Stimulated activated CD8-positive, alpha-beta memory T cell treated with anti-CD3 and anti-CD28 coated beads, Interleukin-12 subunit alpha, Interleukin-12 subunit beta, amount 100 ng/mL, for 24 hours (primary cell): ENCODE results near the gene RNF157.

Experiments
- DNase-seq: peaks from one replicate; pipeline ENCODE4 v3.0.0-alpha.2; 2020; ENCODE audit errors: extremely low read depth

The RNF157 gene

DNA sequence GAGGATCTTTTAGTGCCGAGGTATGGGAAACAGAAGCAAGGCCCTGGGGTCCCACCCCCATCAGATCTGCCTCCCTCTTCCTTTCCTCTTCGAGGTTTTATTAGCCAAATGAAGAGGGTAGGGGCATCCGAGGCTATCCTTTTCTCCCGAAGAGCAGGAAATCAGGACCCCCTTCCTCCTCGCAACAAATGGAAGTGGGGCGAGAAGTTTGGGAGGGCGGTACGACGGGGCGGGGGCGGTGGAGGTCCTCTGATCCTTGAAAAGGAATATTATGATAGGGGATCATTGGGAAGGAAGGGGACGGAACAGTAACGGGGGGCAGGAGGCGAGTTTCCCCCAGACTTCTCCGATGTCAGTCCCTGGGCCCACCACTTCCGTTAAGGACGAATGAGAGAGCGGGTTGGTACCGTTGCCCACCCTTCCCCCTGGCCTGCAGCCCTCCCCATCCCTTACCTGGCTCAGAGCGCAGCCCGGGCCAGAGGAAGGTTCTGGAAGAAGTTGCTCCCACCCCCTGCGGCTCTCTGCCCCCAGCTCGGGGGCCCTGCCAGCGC is 99.6 kb downstream of the RNF157 start:
- no peak for DNase-seq

DNA sequence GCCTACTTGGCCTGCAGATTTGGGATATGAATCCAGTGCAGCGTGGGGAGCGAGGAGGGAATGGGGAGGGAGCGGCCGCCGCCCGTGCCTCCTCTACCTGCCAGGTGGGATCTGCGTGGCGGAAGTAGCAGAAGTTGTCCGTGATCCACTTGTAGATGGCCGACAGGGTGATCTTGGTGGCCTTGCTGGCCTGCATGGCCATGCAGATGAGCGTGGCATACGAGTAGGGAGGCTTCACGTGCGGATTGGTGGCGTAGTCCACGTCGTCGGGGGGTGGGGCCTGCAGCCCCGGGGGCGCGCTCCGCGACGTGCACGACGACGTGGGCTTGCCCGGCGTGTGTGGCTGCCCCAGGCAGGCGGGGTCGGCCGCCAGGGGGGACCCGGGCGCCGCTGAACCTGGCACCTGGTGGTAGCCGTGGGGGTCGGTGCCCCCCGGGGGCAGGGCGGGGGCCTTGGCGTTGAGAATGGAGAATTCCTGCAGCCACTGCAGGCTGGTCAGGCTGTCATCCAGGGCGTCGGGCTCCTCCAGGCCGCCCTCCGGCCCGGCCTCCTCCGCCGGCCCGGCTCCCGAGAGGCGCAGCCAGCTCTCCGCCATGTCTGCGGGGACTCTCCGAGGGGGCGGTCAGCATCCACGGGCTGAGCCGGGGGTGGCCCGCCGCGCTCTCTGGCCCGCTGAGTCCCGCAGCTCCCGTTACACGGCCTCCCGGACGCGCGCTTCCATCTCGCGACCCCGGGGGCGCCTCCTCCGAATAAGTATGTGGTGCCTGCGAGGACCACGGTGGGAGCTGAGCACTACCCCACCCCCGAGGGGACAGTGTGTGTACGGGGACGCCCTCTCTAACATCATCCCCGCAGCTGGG is 100.3 kb downstream of the RNF157 start:
- peak; percentile 33 for DNase-seq

DNA sequence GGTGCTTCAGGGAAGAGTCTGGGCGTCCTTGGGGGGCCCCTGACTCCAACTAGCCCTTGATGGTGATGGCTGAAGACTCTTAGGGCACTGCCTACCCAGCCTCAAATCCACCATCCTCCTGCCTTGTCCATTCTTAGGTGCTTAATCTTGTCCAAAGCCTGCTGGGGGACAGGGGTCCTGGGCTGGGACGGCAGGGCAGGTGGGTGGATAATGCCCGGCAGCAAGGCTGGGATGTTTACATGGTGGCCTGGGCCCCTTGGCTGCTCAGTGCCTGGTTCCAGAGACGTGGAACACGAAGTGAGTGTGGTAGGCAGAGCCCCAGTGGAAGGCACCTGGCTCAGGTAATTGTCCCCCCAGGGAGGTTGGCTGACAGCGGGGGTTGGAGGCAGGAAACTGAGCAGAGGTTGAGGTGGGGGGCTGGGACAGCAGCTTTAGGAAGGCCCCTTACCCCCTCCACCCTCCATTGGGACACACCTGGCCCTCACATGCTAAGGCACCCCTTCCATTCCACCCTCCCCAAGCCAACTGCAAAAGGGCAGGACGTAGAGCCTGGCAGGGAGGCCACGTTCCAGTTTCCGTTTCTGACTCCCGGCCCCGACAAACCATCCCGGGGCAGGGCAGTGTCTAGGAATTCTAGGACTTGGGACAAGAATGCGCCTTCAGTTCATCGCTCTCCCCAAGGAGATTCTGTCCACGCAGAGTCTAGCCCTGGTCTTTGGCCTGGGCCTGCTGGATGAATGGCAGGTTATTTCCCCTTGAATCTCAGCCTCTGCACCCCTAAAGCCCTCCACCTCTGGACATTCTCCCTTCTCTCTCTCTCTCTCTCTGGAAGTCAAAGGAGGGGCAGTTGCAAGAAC is 101.2 kb downstream of the RNF157 start:
- no peak for DNase-seq

DNA sequence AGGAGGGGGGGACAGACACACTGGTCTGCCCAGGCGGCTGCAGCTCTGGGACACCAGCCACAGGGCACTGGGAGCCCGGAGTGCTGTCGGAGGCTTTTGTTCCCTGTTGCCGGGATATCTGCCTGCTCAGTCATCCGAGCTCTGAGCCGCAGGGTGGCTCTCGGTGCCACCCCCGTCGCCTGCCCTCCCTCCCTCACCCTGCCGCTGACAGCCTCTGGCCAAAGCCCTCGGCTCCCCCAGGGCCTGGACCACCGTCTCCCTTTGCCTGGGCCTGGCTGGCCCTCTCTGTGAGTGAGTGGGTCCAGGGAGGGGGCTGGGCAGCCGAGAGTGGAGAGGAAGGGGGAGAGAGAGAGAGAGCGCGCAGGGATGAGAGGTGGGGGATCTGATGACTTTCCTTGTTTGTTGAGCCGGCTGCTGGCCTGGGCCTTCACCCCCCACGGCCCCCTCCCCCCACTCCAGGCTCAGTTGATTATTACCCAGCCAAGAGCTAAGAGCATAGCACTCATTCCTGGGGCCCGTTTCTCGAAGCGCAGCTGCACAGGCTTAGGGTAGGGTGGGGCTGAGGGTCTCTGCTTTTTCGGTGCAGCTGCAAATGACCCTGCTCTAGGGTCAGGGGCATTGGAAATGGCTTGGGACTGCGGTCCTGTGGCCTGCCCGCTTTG is 101.9 kb downstream of the RNF157 start:
- DNase-seq = no peak

DNA sequence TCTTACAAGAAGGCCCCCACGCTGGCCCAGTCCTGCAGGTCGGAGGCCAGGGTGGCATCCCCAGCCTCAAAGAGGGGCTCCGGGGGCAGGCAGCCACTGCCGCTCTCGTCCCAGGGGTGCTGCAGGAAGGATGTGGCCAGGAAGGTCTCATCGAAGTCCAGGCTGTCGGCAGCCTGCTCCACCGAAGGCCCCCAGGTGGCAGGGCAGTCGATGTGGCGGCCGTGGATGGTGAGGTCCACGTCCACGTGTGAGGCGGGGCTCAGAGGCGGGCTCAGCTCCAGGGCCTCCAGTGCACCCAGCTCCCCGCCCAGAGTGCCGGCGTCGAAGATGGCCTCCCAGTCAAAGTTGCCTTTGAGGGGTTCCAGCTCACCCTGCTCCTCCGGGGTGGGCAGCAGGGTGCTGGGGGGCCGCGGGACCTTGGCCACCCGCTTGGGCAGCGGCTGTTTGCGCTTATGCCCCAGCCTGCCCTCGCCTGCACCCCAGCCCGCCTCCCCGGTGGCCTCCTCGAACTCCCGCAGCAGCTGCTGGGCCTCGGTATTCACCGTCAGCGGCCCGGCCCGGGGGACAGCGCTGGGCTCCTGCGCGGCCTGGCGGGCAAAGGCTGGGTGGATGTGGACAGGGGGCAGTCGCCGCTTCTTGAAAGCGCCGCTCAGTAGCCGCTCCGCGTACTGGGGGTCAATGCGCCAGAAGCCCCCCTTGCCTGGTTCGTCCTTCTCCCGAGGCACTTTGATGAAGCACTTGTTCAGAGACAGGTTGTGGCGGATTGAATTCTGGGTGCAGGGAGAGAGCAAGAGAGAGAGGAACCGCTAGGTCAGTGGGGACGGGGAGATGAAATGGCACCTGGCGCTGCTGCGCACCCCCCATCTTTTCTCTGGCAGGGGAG is 102.7 kb downstream of the RNF157 start:
- DNase-seq = no peak

DNA sequence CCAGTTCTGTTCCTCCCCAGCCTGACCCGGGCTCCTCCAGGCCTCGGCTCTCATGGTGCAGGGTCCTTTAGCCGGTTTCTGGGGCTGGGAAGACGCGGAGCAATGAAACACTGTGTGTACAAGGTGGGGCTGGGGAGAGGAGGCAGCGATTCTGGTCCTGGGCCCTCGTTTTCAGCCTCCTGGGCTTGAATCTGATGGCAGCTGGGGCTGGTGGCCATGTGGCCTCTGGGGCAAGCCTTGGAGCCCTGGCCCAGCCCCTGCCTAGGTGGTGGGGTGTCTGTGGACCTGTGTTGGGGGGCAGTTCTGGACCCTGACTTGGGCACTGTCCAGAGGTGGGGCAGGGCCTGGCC is 103.3 kb downstream of the RNF157 start:
- no peak for DNase-seq

DNA sequence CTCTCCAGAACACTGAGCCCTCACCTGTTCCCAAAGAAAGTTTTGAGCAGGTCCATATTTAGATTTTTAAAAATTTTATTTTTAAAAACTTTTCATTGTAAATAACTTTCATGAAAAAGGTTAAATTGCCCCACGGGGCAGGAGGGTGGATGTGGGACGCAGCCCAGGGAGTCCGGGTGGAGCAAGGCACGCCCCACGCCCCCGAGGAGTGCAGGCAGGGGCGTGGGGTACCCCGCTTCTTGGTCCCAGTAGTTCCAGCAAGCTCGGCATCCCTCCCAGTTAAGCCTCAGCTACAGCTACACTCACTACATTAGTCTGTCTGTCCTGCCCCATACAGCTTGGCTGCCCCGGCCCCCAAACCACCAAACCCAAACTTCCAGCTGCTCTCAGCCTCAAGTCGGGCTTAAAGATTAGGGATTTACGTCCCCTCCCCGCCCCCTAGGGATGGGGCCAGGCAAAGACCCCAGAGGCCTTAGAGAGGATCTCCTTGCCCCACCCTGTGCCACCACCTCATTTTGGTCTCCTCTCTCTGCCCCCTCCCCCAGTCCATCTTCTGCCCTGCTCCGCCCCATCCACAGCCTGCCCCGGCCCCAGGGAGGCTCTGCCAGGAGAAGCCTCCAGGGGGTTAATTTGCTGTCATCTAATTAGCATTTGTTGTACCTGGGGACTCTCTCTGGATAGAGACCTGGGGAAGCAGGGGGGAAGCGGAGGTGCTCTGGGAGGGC is 103.9 kb downstream of the RNF157 start:
- DNase-seq = no peak

DNA sequence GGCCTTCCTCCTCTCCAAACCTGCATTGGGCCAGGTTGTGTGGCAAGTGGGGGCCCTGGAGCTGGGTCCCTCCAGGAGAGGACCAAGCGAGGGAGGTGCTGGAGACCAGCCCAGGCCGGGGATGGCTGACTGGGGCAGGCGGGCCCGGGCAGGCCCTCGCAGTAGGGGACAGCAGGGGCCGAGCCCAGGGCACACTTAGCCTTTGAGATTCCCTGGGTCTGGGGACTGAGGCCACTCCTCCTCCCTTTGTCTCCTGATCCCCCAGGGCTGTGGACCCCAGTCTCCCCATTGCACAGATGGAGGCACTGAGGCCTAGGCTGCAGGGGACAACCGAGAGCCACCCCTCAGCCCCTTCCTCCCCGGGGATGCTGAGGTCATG is 104.5 kb downstream of the RNF157 start:
- no peak for DNase-seq

DNA sequence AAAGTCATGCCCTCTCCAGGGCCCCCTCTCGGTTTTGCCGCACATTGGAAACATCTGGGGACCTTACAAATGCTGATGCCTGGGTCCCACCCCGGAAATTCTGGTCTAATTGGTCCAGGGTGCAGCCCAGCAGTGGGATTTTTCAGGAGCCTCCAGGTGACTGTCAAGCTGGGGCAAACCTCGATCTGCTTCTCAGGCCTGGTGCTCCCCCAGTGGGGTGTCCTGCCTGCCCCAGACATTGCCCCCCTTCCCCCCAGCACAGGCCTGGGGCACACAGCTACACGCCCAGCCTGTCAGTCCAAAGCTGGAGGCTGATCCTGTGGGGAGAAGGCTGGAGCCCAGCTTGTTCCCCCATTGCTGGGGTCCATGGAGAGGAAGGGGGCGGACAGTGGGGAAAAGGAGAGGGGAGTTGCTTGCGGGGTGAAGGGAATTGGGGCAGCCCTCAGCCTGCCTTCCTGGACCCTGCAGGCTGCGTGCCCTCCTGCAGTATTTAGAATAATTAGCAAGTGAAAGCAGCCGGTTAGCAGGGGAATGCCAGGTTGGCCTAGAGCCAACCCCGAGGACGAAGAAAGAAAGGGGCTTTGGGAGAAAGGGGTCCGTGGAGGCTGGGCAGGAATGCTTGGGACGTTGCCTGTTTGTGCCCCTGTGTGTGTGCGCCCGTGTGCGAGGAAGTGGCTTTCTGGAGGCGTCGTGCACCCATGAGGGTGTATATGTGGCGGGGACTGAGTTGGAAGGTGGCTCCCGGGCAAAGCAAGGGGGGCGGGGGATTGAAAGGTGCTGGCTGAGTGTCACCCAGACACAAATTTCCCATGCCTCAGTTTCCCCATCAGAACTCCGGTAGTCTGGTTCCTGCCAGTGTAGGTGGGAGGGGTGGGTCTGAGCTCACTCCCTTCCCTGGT is 105.1 kb downstream of the RNF157 start:
- no peak for DNase-seq

DNA sequence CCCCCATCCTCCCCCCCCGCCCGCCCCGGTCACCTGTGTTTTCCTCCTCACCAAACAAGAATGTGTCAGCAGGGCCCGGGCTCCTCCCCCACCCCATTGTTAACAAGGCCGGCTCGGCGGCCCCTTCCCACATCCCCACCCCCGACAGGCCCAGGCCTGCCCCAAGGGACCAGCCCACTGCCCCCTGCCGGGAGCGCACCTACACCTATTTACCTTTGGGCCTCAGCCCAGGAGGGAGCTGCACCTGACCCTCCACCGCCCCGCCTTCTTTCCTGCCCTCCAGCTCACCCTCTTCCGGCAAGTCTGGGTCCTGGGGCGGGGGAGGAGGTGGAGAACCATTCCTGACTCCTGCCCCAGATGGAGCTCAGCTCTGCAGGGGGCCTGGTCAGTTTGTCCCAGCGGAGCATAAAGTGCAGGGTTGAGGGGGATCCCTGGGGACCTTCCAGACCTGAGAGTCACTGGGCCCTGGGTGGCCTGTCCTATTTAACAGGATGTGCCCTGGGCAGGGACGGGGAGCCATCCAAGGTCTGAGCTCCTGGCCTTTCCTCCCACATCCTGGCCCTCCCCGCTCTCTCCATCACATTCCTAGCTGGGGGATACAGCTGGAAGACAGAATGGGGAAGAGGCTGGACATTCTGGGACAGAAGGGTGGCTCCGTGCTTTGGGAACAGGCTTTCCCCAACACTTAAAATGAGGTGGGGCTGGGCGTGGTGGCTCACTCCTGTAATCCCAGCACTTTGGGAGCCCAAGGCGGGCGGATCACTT is 107.5 kb downstream of the RNF157 start:
- DNase-seq = no peak

DNA sequence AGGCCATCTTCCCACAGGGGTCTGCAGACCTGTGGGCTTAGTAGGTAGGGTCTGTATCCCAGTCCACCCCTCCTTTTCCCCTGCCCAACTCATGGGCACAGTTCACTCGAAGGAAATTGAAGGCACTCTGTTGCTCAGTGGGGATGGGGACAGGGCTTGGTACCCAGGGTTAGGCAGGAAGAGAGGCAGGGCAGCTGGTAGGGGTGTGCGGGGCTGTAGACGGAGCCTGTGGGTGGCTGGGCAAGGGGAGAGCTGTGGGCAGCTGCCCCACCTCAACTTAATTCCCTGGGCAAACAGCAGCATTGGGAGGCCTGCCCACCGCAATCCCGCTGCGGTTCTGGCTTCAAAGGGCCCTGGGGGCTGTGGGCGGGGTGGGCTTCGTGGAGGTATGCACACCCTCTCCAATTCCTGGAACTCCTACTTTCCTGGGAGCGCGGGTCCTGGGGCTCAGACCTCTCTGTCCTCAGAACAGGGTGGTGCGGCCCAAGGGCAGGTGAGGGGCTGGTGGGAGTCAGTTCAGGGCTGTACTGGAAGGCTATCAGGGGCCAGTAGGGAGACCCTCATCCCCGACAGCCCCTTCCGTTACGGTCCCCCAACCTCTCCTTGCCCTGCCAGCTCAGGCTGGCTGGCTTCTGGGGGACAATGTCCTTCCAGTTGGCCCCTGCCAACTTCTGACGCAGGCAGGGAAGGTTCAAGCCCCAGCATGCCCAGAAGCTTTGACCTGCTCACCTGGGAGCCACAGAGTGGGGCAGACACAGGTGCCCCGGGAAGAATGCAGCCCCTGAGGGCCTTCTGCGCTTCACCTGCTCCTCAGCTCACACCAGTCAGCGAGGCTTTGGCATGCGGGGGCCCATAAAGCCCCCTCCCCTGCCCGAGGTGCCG is 108.4 kb downstream of the RNF157 start:
- DNase-seq = no peak

DNA sequence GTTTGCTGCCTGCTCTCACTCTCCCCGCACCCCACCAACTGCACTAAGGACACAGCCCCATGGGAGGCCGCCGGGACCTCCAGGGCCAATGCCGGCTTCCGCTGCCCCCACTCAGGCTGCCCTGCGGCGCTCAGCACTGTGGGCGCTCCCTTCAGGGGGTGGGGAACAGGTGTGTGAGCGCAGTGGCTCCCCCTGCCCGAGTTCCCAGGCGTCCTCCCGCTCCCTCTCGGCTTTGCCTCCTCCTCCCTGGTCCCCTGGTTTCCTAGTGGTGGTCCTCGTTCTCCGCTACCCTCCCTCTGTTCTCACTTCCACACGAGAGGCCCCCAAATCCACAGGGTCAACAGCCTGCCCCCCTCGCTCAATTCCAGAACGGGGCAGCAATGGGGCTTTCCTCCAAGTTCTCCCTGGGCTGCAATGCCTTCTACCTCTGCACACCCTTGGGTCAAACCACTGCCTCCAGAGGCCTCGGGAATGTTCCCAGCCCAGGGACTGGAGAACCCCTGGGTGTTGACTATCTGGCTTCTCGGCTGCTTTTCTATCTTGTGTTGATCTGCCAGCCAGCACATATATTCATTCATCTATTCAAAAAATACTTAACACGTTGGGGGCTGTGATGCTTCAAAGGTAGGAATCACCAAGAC is 109.1 kb downstream of the RNF157 start:
- no peak for DNase-seq

DNA sequence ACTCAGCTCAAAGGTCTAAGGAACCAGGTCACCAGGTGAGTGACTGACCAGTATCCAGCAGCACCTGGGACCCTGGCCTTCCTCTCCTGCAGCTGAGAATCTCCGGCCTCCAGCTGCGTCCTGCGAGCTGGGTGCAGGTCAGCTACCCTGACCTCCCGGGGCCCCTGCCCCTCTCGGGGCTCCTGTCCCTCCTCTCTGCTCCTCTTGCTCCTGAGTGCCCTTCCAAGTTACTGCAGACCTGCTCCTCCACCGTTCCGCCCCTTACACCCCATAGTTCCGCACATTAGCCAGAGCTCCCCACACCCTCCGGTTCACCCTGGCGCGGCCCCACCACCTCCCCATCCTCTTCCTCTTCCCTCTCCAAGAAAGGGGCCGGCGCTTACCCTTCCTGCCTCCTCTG is 109.8 kb downstream of the RNF157 start:
- DNase-seq = no peak

DNA sequence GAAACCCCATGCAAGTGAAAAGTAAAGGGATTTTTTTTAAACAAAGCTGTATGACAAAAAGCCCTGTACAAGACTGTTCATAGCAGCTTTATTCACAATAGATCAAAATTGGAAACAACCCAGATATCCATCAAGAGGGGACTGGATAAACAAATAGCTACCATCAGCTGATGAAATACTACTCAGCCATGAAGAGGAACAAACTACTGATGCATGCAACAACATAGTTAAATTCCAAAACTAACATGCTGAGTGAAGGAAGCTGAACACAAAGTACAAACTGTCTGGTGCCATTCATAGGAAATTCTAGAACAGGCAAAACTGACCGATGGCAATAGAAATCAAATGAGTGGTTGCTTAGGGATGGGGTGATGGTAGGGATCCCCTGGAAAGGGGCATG is 114.4 kb downstream of the RNF157 start:
- no peak for DNase-seq

DNA sequence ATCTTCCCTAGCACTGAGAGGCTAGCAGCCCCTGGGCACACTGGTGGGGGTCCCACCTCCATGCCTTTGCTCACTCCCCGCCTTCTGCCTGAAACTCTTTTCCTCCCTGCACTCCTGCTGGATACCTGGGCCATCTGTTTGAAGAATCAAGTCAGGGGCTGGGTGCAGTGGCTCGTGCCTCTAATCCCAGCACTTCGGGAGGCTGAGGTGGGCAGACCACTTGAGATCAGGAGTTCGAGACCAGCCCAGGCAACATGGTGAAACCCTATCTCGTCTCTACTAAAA is 115.0 kb downstream of the RNF157 start:
- DNase-seq = no peak

DNA sequence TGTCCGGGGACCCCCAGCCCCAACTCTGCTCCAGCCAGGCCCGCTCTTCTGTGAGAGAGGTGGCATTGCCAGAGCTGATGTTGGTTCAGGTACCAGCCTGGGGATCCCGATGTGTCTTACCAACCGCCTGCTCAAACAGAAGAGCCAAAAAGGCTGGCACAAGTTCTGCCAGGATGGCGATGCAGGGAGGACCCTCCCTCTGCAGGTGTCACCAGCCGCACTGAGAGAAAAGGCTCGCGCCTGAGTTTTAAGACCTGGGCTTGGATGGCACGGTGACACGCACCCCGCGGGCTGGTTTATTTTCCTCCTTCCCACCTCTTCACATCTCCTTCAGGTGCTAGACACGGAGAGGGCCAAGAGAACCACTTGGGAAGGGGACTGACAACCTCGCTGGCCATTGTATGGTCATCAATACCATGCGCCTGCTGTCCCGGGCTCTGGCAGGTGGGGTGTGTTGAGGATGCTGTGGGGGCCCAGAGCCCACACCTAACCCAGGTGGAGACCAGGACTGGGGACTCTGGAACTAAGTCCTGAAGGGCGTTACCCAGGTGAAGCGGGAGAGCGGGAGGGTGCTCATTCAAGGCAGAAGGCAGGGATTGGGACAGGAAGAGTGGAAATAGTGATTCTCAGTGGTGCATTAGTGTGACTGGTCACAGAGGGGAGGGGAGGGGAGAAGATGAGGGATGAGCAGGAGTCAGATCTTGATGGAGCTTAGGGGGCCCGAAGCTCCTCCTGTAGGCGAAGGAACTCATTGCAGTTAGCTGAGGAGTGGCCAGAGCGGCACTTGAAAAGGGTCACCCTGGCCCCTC is 115.5 kb downstream of the RNF157 start:
- DNase-seq = no peak
